HFF-Myc (cell line): ENCODE results near the gene ALKBH2.
A peak's percentile ranks its signal among the peaks of the same experiment; 100 is the strongest.

ENCODE experiments used
- DNase-seq: peaks from one replicate; pipeline ENCODE4 v3.0.0-alpha.2; 2011; ENCODE audit warnings: low read depth; ENCODE audit errors: extremely low read depth
- H3K4me3 ChIP-seq: replicated peaks from 2 replicates; pipeline ENCODE4 v1.5.1; 2011; ENCODE audit warnings: low read depth, mild to moderate bottlenecking, control low read depth, low read length
- CTCF ChIP-seq: IDR thresholded peaks from 2 replicates; pipeline ENCODE4 v1.5.1; 2012; ENCODE audit warnings: mild to moderate bottlenecking, low read depth, low read length, control low read depth; ENCODE audit errors: missing control alignments

ALKBH2 gene

DNA sequence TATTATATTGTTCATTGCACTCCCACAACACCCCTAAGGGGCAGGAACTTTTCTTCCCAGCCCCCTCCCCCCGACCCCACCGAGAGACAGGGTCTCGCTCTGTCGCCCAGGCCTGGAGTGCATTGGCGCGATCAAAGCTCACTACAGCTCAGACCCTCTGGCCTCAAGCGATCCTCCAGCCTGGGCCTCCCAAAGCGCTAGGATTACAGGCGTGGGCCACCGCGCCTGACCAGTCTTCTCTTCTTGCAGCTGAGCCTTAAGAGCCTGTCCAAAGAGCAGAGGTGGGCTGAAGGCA lies 3.8 kb upstream of the ALKBH2 start:
- TF ChIP-seq CTCF, result no peak
- peak overlapping the region; percentile 81 for H3K4me3 ChIP-seq
- no peak for DNase-seq

GRCh38 chr12:109092497-109093021 lies 713 bp downstream of the ALKBH2 start:
- no peak for DNase-seq
- H3K4me3 ChIP-seq, result peak overlapping the region; percentile 58
- no peak for TF ChIP-seq CTCF

- no peak overlapping the region for H3K4me3 ChIP-seq
- no peak for TF ChIP-seq CTCF
- DNase-seq, result no peak
Observed at GRCh38 chr12:109089683-109090082, 3.6 kb downstream of the ALKBH2 start.

DNA sequence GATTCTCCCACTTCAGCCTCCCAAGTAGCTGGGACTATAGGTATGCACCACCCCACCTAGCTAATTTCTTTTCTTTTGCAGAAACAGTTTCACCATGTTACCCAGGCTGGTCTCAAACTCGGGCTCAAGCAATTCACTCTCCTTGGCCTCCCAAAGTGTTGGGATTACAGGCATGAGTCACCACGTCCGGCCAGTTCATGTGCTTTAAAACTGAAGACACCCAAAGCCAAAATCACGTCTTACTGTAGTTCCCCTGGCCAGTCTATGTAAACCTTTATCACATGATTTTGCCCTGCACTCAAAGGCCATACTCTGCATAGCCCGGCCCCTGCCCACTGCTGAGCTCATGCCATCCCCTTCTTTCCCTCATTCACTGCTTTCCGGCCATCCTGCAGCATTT lies 4.5 kb downstream of the ALKBH2 start:
- TF ChIP-seq CTCF, result no peak
- DNase-seq, result no peak
- no peak overlapping the region for H3K4me3 ChIP-seq

DNA sequence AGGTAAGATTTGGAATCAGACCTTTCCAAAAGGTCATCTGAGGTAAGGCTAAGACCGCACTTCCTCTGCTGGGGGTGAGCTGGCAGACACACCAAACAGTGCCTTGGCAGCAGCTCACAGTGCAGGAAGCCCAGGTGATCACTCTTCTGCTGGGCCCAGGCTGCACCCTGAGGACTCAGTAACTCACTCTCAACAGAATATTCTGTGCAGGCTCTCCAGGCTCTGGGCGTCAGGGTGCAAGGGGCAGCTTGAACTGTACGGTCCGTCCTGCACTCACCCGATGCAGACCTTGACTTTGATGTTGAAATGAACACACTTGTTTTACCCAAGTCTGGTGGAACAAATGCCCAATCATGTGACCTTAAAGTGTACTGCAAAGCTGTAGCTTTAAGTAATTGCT lies 6.0 kb downstream of the ALKBH2 start:
- no peak for DNase-seq
- TF ChIP-seq CTCF, result no peak
- no peak overlapping the region for H3K4me3 ChIP-seq

GRCh38 chr12:109085590-109085989 lies 7.7 kb downstream of the ALKBH2 start:
- no peak for TF ChIP-seq CTCF
- DNase-seq, result no peak
- H3K4me3 ChIP-seq, result no peak overlapping the region

DNA sequence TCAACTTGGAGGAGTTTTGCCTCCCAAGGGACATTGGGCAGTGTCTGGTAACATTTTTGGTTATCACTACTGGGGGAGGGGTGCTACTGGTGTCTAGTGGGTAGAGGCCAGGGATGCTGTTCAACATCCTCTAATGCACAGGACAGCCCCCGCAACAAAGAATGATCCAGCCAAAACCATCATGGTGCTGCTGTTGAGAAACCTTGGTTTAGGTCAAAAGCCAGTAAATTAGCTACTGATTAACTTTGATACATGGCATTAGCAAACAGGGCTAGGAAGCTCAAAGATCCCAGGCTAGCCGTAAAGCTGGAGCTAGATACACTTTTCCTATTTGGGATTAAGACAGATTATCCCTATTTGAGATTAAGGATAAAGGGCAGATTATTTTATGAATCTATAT lies 8.8 kb downstream of the ALKBH2 start:
- H3K4me3 ChIP-seq, result no peak overlapping the region
- DNase-seq, result no peak
- TF ChIP-seq CTCF, result no peak
